Measurements from ENCODE around the gene RAP1A.
"Not testable (repeated sequence)": the region's sequence is repeated elsewhere in the genome, so short reads cannot be mapped to it uniquely, and the experiment has no call there.

The RAP1A gene

GRCh38 chr1:111737216-111738132 lies 117.9 kb downstream of the RAP1A start:
- DNase-seq (ENCODE audit: low spot score) = no peak

DNA sequence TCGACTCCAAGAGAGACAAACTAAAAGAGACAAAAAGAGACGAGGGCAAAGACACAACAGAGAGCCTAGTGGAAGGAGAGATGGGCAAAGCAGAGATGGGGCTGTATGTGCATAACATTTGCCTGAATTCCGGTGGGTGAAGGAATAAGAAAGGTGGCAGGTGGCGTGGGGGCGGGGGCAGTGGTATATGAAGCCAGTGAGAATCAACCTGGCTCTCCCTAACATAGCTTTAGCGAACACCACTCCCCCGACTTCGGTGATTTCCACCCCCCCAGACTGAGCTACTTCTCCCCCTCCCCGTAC lies 118.5 kb downstream of the RAP1A start:
- DNase-seq (ENCODE audit: low spot score) = no peak

DNA sequence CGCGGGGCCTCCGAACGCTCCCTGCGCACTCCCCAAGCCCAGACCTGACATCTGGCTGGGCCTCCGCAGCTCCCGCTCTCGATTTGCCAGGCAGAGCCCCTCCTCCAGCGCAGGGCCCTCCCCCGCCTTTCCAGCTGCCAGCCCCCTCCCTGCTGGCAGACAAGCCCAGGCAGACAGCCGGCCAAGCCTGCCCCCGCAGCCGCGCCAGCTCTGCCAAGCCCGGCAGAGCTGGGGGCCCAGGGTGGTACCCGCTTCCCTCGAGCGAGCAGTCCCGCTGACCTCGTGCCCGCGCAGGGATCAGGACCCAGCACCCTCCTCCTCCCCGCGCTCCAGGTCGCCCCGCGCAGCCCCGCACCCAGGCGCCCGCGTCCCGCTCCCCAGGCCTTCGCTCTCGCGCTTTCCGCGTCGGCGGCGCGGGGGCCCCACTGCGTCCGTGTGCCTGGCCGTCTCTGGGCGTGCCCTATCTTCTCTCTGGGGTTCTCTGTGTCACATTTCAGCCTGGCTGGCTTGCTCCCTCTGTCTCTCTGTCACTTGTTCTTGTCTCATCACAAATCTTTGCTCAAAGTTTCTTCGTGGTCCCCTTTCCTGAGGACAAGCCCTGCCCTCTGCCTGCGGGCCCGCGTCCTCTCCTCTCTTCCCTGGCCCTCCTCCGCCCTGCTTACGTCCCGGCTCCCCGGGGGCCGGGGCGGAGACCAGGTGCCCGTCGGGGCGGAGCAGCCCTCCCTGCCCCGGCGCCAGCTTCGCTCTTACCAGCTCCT lies 119.0 kb downstream of the RAP1A start:
- DNase-seq (ENCODE audit: low spot score) = peak; percentile 57

- DNase-seq (ENCODE audit: low spot score) = peak; percentile 90
Observed at GRCh38 chr1:111739194-111739924, 119.8 kb downstream of the RAP1A start, which contains the start of gene INKA2. Gene INKA2 (minus strand): TSS chr1:111739395. CDS start chr1:111739242, 153 bp downstream.

DNA sequence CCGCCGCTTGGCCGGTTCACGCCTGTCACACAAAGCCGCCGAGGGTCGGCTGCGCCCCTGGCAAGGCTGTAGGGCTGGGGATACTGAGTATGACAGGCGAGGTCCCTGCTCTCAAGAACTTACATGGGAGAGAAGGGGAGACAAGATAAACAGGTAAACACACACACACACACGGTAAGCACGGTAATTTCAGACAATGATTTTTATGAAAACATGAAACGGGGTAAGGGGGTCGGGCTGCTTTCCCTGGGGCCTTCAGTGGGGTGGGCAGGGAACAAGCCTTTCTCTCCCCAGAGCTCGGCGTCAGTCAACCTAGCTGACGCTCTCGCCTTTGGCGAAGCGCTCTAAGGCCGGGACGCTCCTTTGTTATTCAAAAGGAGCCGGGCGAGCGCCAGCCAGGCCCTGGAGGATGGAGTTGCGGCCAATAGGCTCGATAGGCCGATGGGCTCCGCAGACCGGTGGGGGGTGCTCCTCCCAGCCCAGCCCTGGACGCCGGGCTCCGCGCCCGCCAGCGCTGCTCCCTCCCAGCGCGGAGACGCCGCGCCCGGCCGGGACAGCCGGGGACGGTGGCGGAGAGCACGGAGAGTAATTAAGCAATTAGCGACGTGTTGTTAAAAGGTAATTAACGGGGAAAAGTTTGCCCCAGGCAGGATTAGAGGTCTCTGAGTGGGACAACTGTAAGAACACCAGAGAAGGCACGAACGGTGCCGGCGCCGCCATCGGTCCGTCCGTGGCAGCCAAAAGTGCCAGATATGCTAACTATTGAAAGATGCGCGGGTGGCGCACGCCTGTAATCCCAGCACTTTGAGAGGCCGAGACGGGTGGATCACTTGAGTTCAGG lies 120.6 kb downstream of the RAP1A start:
- DNase-seq (ENCODE audit: low spot score) = peak; percentile 57

DNA sequence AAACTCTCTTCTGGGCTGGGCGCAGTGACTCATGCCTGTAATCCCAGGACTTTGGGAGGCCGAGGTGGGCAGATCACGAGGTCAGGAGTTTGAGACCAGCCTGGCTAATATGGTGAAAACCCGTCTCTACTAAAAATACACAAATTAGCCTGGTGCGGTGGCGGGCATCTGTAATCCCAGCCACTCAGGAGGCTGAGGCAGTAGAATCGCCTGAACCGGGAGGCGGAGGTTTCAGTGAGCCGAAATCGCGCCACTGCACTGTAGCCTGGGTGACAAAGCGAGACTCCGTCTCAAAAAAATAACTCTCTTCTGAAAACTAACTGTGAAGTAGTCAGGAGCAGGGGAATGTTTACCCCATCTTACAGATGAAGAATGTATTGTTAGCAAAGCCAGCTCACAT lies 122.7 kb downstream of the RAP1A start:
- DNase-seq (ENCODE audit: low spot score) = not testable (repeated sequence)

GRCh38 chr1:111742938-111743549 lies 123.5 kb downstream of the RAP1A start:
- DNase-seq (ENCODE audit: low spot score) = peak; percentile 78

- DNase-seq (ENCODE audit: low spot score) = peak; percentile 78
Observed at GRCh38 chr1:111743679-111744101, 124.1 kb downstream of the RAP1A start.

GRCh38 chr1:111745675-111746613 lies 126.4 kb downstream of the RAP1A start:
- no peak for DNase-seq (ENCODE audit: low spot score)

GRCh38 chr1:111746614-111746999 lies 127.0 kb downstream of the RAP1A start:
- no peak for DNase-seq (ENCODE audit: low spot score)

GRCh38 chr1:111747282-111747734 lies 127.7 kb downstream of the RAP1A start:
- peak; percentile 65 for DNase-seq (ENCODE audit: low spot score)

DNA sequence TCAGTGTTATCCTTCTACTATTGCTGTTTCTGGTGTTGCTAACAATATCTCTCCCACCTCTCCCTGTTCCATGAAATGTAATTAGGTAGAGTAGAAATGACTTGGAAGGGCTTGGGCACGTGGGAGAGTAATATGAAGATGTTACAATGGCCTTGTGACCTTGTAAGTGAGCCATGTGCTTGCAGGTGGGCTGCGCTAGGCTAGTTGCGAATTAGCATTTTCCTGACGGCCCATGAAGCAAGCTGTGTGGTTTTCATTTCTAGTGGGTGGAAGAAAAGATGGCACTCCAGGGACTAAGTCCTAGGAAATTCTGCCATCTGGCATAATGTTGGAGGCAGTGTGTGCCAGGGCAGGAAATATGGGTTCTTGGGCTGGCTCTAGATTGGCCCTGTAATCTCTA lies 128.4 kb downstream of the RAP1A start:
- no peak for DNase-seq (ENCODE audit: low spot score)

DNA sequence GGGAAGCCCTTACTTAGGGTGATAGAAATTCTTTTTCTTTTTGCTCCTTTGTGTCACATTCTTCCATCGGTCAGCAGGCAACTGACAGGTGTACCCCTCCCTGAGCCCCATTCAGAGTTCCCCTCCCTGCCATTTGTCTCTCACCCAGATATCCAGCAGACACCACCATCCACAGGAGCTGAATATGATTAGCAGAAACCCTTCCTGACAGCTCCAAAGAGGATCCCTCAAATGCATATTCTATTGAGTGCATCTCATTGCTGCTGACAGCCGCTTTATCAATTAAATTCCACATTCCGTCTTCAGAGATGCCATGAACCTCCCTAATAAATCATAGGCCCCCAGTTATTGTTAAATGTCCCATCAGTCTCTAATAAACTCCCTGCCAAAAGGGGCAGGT lies 130.0 kb downstream of the RAP1A start:
- no peak for DNase-seq (ENCODE audit: low spot score)

DNA sequence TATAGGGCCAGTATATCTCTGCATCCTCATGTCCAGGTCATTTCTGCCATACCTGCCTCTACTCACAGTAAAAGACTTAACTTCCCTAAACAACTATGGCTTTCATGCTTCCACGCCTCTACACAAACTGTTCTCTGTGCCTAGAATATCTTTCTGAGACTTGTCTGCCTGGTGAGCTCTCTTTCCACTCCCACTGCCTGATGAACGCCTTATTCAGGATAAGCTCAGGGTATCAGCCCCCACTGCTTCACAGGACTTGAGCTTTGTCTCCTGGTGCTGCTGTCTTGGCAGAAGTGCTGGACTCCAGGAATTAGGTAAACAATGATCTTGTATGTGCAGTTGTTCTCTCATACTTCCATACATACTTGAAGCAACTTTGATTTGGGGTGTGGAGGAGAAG lies 131.3 kb downstream of the RAP1A start:
- no peak for DNase-seq (ENCODE audit: low spot score)

DNA sequence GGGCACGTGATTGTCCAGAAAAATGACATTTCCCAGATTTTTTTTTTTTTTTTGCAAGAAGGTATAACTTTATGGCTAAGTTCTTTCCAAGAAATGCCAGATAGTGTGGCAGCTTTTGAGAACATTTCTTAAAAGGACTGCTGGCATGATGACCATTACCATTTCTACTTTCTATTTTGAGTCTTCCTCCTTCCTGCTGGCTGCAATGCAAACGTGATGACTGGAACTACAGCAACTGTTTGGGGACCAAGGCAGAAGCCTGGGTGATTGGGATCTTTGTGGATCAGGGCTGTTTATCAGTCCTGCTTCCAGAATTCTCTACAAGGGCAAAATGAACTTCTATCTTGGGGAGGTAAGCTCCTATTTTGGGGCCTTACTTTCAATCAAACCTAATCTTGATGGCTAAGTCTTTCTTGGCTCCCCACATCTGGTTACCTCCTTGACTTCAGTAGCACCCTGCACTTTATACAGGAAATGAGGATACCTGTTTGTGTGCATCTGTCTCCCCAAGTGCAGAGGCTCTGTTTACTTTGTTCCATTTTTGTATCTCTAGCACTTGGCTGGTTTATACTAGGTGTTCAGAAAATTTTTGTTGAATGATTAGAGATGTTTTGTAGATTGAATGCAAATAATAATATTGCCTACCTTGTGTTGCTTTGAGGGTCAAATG lies 132.5 kb downstream of the RAP1A start:
- DNase-seq (ENCODE audit: low spot score) = no peak

DNA sequence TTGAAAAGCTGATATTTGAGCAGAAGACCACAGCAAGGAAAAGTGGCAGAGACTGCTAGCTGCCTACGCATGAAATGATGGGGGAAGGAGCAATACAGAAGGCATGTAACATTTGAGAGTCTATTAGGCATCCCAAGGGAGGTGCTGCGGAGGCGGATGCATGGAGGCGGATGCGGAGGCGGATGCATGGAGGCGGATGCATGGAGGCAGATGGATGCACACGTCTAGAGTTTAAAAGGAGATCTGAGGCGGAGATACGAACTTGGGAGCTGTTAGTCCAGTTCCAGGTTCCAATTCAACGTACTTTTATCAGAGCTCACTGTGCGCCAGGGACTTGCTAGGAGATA lies 135.4 kb downstream of the RAP1A start:
- DNase-seq (ENCODE audit: low spot score) = peak; percentile 75

DNA sequence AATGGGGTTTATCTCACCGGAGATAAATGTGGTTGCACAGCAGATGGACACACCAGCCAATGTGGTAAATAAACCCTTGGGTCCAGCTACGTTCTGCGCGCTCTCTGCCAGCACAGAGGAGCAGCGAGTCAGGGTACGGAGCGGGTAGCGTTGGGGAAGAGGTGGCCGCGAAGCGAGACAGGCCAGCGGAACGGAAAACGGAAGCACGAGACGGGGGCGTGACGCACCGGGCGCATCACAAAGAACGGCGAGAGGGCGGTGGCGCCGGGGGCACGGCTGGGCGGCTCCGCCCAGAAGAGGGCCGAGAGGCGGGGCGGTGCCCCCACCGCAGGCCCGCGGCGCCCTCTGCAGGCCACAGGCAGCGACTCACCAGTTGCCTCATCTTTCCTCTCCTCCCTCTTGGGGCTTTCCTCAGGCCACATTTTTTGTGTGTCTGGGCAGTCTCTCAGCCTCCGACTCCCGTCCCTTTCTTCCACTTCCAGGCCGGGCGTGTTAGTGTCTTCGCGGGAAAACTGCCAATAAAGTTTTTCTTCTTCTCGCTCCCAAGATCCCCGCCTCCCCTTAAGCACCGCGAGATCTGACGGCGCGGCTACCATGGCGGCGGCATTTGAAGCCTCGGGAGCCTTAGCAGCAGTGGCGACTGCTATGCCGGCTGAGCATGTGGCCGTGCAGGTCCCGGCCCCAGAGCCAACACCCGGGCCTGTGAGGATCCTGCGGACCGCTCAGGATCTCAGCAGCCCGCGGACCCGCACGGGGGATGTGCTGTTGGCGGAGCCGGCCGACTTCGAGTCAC lies 135.9 kb downstream of the RAP1A start, which contains the start of gene DDX20:
DDX20 (plus strand) TSS at position 571 of the 793 bp plus-strand sequence; CDS start at position 595, 24 bp downstream.
- DNase-seq (ENCODE audit: low spot score) = peak; percentile 92

- DNase-seq (ENCODE audit: low spot score) = no peak
Observed at GRCh38 chr1:111756124-111756513, 136.5 kb downstream of the RAP1A start.
